Caki2 (cell line): ENCODE results near the gene PPM1M. TPM values are rescaled to one million over a fixed set of nuclear protein-coding genes. Genes with fewer than 3 reads are reported as not detected.

ENCODE experiments used
- DNase-seq: peaks from one replicate; pipeline ENCODE4 v3.0.0-alpha.2; 2015; ENCODE audit warnings: low read depth
- in situ Hi-C: cut with HindIII; loops from 2 replicates; pipeline ENCODE4 v1.10.0; 2016; ENCODE audit warnings: low sequenced_read_pairs, low pct_unique_long_range_greater_than_20kb, mixed read lengths
- total RNA-seq: library from RNA; depleted of rRNA; stranded (reverse); fragments of >200 nt; shearing (Covaris generic); gene quantifications from 2 replicates; pipeline ENCODE4 v1.2.3, GENCODE V29; 2014; ENCODE audit warnings: low replicate concordance; rRNA removed

The PPM1M gene
- total RNA-seq, result 4.8 and 7.4 TPM in 2 replicates

GRCh38 chr3:52245322-52246263, at the start of gene PPM1M:
Gene PPM1M (plus strand): TSS chr3:52245759. CDS start chr3:52245825, 66 bp downstream.
- in situ Hi-C loops, result no loop called here
- DNase-seq, result peak; percentile 51

- no peak for DNase-seq
- in situ Hi-C loops, result no loop called here
These were observed 49.7 kb upstream of the PPM1M start for GRCh38 chr3:52195823-52196331.

GRCh38 chr3:52196977-52197376, 48.6 kb upstream of the PPM1M start:
- DNase-seq, result peak; percentile 2
- in situ Hi-C loops, result no loop called here

- in situ Hi-C loops, result no loop called here
- no peak for DNase-seq
These were observed 48.1 kb upstream of the PPM1M start for GRCh38 chr3:52197499-52197841.

GRCh38 chr3:52197842-52198625, 47.5 kb upstream of the PPM1M start, which contains the start of gene ALAS1:
Gene ALAS1 (plus strand): TSS chr3:52198160. CDS start chr3:52199242, 1,082 bp downstream.
- DNase-seq, result peak; percentile 87
- in situ Hi-C loops, result no loop called here

GRCh38 chr3:52198643-52199608, 46.6 kb upstream of the PPM1M start:
- no peak for DNase-seq
- in situ Hi-C loops, result no loop called here

- no peak for DNase-seq
- in situ Hi-C loops, result no loop called here
These were observed 44.4 kb upstream of the PPM1M start for GRCh38 chr3:52200981-52201679.

- no peak for DNase-seq
- in situ Hi-C loops, result no loop called here
These were observed 43.0 kb upstream of the PPM1M start for GRCh38 chr3:52202384-52203077.

- no peak for DNase-seq
- in situ Hi-C loops, result no loop called here
These were observed 41.9 kb upstream of the PPM1M start for GRCh38 chr3:52203701-52204100.

- no peak for DNase-seq
- in situ Hi-C loops, result no loop called here
These were observed 41.1 kb upstream of the PPM1M start for GRCh38 chr3:52204337-52205073.

GRCh38 chr3:52205727-52206372, 39.7 kb upstream of the PPM1M start:
- no peak for DNase-seq
- in situ Hi-C loops, result no loop called here

- in situ Hi-C loops, result no loop called here
These were observed 37.0 kb upstream of the PPM1M start for GRCh38 chr3:52208556-52208955.

GRCh38 chr3:52210037-52210436, 35.5 kb upstream of the PPM1M start:
- in situ Hi-C loops, result no loop called here
- no peak for DNase-seq

More at GRCh38 chr3:52208556-52208955, 37.0 kb upstream of the PPM1M start:
- no peak for DNase-seq

- in situ Hi-C loops, result no loop called here
- no peak for DNase-seq
These were observed 35.0 kb upstream of the PPM1M start for GRCh38 chr3:52210550-52211046.

- in situ Hi-C loops, result no loop called here
- DNase-seq, result no peak
These were observed 34.2 kb upstream of the PPM1M start for GRCh38 chr3:52211268-52211891.
